SU-DHL-6 (cell line): ENCODE measurements around the gene EML2.
A peak's percentile ranks its signal among the peaks of the same experiment; 100 is the strongest.

ENCODE experiments used
- H2AFZ ChIP-seq: fragments of 200-600 bp; sonication (generic); 2 replicates; pipeline ENCODE4 v1.6.1; 2014; ENCODE audit warnings: low read depth, mild to moderate bottlenecking, moderate library complexity, mixed read lengths, antibody characterized with exemption, low read length; ENCODE audit not compliant: severe bottlenecking
- H3F3A ChIP-seq: fragments of 200-600 bp; shearing (Covaris generic); 2 replicates; pipeline ENCODE4 v1.6.0; 2016; ENCODE audit warnings: antibody characterized with exemption, mild to moderate bottlenecking; ENCODE audit not compliant: insufficient read depth
- H3K27ac ChIP-seq: fragments of 200-600 bp; sonication (generic); 2 replicates; pipeline ENCODE4 v1.5.1; 2016; ENCODE audit warnings: low read depth, mild to moderate bottlenecking, low read length, moderate library complexity, mixed read lengths
- H3K27me3 ChIP-seq: fragments of 200-600 bp; sonication (generic), shearing (Covaris generic); 2 replicates; pipeline ENCODE4 v1.6.0; 2014; ENCODE audit warnings: mild to moderate bottlenecking, low read length
- H3K36me3 ChIP-seq: fragments of 200-600 bp; sonication (generic); 2 replicates; pipeline ENCODE4 v1.6.1; 2014; ENCODE audit warnings: mild to moderate bottlenecking, low read length, mixed read lengths
- H3K4me2 ChIP-seq: fragments of 300-600, 200-600 bp; shearing (Covaris generic), sonication (generic); 2 replicates; pipeline ENCODE4 v1.6.0; 2014; ENCODE audit warnings: low read length, low read depth, mild to moderate bottlenecking; ENCODE audit not compliant: poor library complexity, severe bottlenecking
- H3K4me3 ChIP-seq: fragments of 200-600 bp; sonication (generic); 2 replicates; pipeline ENCODE4 v1.5.1; 2014; ENCODE audit warnings: antibody characterized with exemption, low read length, mild to moderate bottlenecking, mixed read lengths; ENCODE audit not compliant: insufficient read depth, poor library complexity, severe bottlenecking
- H3K79me2 ChIP-seq: fragments of 200-600 bp; sonication (generic); 2 replicates; pipeline ENCODE4 v1.6.1; 2014; ENCODE audit warnings: mild to moderate bottlenecking, low read length, moderate library complexity; ENCODE audit not compliant: insufficient read depth
- H3K9ac ChIP-seq: fragments of 200-600 bp; sonication (generic); 2 replicates; pipeline ENCODE4 v1.7.0; 2014; ENCODE audit warnings: mild to moderate bottlenecking, low read length
- H3K9me2 ChIP-seq: fragments of 200-600 bp; sonication (generic); replicated peaks from 2 replicates; pipeline ENCODE4 v1.6.1; 2014; ENCODE audit warnings: low read length; ENCODE audit not compliant: insufficient read depth
- H3K9me3 ChIP-seq: fragments of 200-600 bp; sonication (generic); 2 replicates; pipeline ENCODE4 v1.6.1; 2014; ENCODE audit warnings: low read length, mixed read lengths; ENCODE audit not compliant: insufficient read depth
- H4K20me1 ChIP-seq: fragments of 200-600 bp; sonication (generic); 2 replicates; pipeline ENCODE4 v1.6.1; 2014; ENCODE audit warnings: low read depth, mild to moderate bottlenecking, antibody characterized with exemption, low read length, moderate library complexity, mixed read lengths
- EZH2phosphoT487 ChIP-seq: fragments of 200-600 bp; sonication (generic), shearing (Covaris generic); conservative IDR thresholded peaks from 2 replicates; pipeline ENCODE4 v1.6.1; 2018; ENCODE audit warnings: mild to moderate bottlenecking, antibody characterized with exemption, low read length, moderate library complexity, mixed read lengths
- TF ChIP-seq, protein P1 (sequence below): fragments of 200-600 bp; sonication (generic); IDR thresholded peaks from one replicate; pipeline ENCODE4 v1.5.1; 2017; ENCODE audit warnings: antibody characterized with exemption, mild to moderate bottlenecking, low read length, moderate library complexity; ENCODE audit not compliant: insufficient read depth, poor library complexity, severe bottlenecking

EML2 gene

DNA sequence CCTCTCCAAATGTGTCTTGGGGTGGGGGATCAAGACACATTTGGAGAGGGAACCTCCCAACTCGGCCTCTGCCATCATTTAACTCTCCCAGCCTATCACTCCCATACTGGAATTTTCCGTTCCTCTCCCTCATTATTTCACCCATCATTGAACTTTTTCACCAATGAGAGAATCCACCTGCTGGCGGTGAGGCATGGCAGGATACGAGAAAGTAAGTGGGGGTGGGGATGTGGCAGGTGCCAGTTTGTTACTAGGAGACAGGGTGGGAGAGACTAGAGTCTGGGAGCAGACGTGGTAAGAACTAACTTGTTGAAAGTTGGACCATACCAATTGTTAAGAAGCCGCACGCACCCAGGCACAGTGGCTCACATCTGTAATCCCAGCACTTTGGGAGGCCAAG is 35.7 kb upstream of the EML2 start:
- H3K36me3 ChIP-seq, result no peaks in the 10 kb centered on the region
- no peaks in the 10 kb centered on the region for H4K20me1 ChIP-seq
- H2AFZ ChIP-seq, result no peak overlapping the region
- no peak overlapping the region for H3K27ac ChIP-seq
- H3K9me2 ChIP-seq, result no peaks in the 10 kb centered on the region
- no peak overlapping the region for H3K4me2 ChIP-seq
- H3K9ac ChIP-seq, result no peak overlapping the region
- no peaks in the 10 kb centered on the region for H3K27me3 ChIP-seq
- no peaks in the 10 kb centered on the region for H3K9me3 ChIP-seq
- no peak overlapping the region for H3K4me3 ChIP-seq
- TF ChIP-seq EZH2phosphoT487, result no peak
- TF ChIP-seq, protein P1, sequence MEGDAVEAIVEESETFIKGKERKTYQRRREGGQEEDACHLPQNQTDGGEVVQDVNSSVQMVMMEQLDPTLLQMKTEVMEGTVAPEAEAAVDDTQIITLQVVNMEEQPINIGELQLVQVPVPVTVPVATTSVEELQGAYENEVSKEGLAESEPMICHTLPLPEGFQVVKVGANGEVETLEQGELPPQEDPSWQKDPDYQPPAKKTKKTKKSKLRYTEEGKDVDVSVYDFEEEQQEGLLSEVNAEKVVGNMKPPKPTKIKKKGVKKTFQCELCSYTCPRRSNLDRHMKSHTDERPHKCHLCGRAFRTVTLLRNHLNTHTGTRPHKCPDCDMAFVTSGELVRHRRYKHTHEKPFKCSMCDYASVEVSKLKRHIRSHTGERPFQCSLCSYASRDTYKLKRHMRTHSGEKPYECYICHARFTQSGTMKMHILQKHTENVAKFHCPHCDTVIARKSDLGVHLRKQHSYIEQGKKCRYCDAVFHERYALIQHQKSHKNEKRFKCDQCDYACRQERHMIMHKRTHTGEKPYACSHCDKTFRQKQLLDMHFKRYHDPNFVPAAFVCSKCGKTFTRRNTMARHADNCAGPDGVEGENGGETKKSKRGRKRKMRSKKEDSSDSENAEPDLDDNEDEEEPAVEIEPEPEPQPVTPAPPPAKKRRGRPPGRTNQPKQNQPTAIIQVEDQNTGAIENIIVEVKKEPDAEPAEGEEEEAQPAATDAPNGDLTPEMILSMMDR, result no peak
- peaks cover 3% of the 10 kb centered on the region; the same call in 1 of the 2 replicates for H3F3A ChIP-seq
- H3K79me2 ChIP-seq, result no peaks in the 10 kb centered on the region

DNA sequence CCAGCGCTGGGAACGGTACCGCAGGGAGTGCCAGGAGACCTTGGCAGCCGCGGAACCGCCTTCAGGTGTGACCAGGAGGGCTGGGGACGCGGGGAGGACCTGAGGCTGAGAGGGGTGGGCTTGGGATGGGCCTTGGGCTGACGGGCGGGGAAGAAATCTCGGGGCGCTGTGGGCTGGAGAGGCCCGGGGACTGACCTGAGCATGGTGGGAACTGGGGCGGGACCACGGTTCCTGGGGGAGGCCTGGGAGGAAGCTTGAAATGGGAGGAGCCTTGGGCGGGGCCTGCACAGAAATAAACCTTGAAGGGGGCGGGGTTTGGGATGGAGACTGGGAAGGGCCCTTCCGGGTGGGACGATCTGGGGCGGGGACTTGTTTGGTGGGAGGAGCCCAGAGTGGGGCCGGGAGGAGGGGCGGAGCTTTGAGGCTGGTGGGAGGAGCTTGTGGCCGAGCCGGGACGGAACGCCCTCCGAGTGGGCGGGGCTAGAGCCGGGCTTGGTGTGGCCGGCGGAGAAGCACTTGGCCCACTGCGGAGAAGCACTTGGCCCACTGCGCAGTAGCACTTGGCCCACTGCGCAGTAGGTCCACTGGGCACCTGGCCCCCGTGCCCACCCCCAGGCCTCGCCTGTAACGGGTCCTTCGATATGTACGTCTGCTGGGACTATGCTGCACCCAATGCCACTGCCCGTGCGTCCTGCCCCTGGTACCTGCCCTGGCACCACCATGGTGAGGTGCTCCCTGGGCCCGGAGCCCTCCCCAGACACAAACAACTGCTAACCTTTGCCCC is 31.7 kb upstream of the EML2 start:
- Histone ChIP-seq H2AFZ (no peak overlapping the region), H3K27ac (no peak overlapping the region), H3K79me2 (no peaks in the 10 kb centered on the region), H3K27me3 (no peaks in the 10 kb centered on the region), H3K9me3 (no peaks in the 10 kb centered on the region), H3K4me3 (no peak overlapping the region), H3K9me2 (no peaks in the 10 kb centered on the region), H3K36me3 (no peaks in the 10 kb centered on the region), H4K20me1 (no peaks in the 10 kb centered on the region), H3K9ac (no peak overlapping the region), H3F3A (0 out of 2 replicates have a peak, but pooled peaks cover 5% of the 10 kb centered on the region), H3K4me2 (no peak overlapping the region)
- no peak for TF ChIP-seq EZH2phosphoT487
- TF ChIP-seq, protein P1, result no peak

DNA sequence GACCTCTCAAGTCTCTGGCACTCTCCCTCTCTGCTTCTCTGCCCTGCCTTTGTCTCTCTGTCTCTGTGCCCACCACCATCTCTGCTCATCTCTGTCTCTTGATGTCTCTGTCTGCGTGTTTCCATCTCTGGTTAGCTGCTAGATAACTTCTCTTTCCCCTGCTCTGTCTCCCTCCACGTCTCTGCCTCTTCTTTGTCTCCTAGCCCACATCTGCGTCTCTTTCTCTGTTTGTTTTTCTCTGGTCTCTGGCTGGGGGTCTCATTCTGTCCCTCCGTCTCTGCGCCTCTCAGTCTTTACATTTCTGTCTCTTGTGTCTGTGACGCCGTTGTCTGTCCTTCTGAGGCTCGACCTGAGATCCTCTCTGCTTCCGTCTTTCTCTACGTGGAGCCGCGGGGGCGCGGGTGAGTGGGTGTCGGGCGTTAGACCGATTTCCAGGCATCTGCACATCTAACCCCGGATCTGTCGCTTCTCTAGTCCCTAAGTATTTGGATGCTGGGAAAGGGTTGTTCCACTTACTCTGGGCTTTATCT is 29.2 kb upstream of the EML2 start:
- Histone ChIP-seq H3F3A (0 out of 2 replicates have a peak, but pooled peaks cover 5% of the 10 kb centered on the region), H3K27ac (peak overlapping the region; percentile 32), H3K9ac (peak overlapping the region; percentile 73), H2AFZ (peak overlapping the region; percentile 71), H3K9me2 (no peaks in the 10 kb centered on the region), H3K27me3 (no peaks in the 10 kb centered on the region), H3K4me3 (peak overlapping the region; percentile 74), H3K79me2 (no peaks in the 10 kb centered on the region), H4K20me1 (no peaks in the 10 kb centered on the region), H3K4me2 (peak overlapping the region; percentile 88), H3K9me3 (no peaks in the 10 kb centered on the region), H3K36me3 (no peaks in the 10 kb centered on the region)
- no peak for TF ChIP-seq EZH2phosphoT487
- TF ChIP-seq, protein P1, result no peak
